NCI-H2029 (cell line): Measurements from ENCODE around the gene LGALS9B.
"Not testable (repeated sequence)": the region's sequence is repeated elsewhere in the genome, so short reads cannot be mapped to it uniquely, and the experiment has no call there.

Experiments used
- DNase-seq: peaks from one replicate; lab custom pipeline; 2025; lab: John Stamatoyannopoulos, UW

LGALS9B gene

DNA sequence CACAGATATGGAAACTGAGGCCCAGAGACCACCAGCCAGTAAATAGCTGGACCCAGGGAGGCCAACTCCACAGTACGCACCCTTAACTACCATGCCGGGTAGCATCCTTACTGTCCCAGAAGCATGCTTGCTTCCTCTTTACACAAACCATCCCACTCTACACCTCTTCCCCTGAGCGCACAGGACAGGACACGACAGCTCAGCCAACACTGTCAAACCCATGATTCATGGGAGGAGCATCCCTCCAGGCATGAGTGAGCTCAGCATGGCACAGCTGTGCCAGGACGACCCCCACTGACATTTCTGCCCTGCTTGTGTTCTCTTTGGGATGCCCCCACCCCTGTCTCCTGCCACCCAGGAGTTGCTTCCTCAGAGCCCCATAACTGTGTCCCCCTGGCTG, 340 bp downstream of the LGALS9B start:
- DNase-seq, result not testable (repeated sequence)

DNA sequence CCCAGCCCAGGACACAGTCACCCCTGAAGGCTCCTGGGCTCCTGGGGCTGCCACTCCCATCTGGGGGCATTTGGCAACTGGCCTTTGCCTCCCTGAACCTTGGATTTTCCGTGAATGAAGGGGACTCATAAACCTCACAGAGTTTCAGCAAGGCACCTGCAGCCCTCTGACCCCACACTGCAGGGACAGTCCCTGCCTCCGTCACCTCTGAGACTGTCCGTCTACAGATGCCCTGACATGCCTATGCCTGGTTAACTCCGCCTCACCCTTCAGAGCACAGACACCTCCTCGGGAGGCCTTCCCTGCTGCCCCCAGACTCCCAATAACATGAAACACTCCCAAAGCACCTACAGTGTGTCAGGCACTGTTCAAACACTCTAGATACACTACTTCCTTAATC, 786 bp downstream of the LGALS9B start:
- not testable (repeated sequence) for DNase-seq

DNA sequence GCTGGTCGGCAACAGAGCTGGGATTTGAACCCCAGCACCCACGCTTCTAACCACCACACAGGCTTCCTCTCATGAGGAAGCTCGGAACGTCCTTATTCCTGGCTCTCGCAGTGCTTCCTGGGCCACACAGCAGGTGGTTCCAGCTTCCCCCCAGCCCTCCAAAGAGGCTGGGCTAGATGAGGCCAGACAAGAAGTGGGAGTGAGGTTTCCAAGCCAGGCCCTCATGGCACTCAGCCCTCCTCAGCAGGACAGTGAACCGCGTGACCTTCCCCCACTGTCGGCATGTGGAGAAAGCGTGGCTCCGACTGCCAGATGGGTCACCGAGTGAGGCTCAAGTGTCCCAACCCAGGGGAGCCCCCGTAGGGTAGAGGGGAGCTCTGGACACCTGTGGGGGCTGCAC, 1.8 kb downstream of the LGALS9B start:
- DNase-seq, result not testable (repeated sequence)

DNA sequence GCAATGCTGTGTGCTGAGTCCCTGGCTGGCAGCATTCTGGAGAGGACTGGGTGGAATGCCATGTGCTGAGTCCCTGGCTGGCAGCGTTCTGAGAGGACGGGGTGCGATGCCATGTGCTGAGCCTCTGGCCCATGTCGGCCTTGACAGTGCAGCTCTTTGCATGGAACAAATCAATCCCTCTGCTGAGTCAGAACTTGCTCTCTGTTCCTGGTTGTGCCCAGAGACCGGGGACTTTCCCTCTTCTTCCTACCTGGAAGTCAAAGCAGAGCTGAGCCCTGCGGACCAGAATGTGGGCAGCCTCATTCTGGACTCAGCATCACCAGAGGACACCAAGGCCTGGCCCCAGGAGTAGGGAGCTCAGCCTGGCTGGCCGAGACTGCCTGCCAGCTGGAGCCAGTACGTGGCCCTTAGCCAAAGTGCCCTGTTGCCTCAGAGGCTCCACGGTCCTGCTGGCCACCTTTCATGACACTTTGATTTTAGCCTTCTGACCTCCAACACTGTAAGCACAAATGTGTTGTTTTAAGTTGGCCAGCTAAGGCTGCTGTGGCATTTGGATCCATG, 2.4 kb downstream of the LGALS9B start:
- DNase-seq, result not testable (repeated sequence)

DNA sequence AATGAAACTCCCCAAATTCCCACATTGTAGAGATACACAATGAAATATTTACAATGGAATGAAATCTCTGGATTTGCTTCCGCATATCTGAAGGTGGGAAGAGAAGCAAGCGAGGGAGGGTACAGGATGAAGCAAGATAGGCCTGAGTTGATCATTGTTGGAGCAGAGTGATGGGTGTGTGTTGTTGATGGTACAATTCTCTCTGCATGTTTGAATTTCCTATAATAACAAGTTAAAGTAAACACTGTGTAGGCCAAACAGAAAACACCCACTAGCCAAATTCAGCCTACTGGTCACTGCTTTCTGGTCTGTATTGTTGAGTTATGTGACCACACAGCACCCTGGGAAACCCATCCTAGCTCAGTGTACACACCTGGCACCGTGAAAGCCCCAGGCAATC, 5.2 kb downstream of the LGALS9B start:
- not testable (repeated sequence) for DNase-seq

DNA sequence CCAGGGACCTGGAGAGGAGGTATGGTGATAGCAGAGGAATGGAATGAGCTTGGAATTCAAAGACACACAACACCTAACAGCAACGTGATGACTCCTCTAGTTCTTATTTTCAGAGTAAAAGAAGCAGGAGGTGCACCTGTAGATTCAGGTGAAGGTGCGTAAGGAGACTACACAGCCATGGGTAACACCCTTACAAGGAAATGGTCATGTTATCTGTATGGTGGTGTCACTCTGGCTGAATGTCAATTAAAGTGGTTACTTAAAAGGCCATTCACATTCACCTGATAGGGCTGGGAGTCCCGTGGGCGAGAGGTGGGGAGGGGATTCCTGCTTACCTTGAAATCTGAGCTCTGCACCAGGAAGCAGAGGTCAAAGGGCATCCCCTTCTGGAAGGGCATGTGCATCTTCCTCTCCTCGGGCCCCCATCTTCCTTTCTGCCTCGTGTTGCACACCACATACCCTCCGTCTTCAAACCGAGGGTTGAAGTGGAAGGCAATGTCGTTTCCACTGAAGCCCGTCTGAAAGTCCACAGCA, 9.4 kb downstream of the LGALS9B start:
- not testable (repeated sequence) for DNase-seq

GRCh38 chr17:20455106-20455505, 12.2 kb downstream of the LGALS9B start:
- not testable (repeated sequence) for DNase-seq

DNA sequence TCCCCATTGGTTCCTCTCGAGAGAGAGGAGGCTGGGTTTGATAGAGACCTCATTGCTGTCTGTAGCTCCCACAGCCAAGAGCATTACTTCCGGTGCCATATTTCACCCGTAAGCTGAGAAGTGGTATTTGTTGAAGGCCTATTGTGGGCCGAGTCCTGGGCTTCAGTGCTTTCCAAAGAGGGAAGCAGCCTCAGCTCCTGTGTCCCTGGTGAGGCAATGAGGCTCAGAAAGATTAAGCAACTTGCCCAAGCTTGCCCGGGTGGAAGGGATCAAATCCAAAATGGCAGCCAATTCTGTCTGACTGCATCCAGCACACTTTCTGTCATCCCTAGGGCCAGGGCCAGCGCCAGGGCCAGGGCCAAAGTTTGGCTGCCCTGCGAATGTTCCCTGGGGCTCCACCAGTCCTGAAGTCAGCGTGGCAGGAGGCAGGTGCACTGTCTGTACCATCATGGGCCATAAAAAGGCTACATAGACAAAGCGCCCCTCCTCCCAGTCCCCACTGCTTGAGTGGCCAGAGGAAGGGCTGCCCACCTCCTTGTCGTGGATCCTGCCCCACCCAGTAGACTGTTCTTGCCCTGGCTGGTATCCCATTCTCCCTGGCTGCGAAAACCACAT, 13.4 kb downstream of the LGALS9B start:
- DNase-seq, result not testable (repeated sequence)

DNA sequence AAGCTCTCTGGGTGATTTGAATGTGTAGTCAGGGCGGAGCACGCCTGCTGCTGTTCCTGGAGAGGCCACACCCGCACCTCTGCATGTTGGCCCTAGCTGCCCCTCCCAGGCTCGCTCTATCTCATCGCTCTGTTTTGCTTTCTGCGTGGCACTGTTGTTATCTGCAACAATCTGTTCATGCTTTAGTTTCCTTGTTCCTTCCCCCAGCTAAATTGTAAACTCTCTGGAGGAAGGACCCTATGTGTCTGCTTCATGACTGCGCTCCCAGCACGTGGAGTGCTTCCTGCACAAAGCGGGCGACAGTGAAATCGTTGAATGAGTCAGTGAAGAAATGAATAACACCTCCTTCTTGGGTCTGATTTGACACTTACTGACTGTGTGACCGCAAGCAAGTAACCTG, 16.5 kb downstream of the LGALS9B start:
- not testable (repeated sequence) for DNase-seq

DNA sequence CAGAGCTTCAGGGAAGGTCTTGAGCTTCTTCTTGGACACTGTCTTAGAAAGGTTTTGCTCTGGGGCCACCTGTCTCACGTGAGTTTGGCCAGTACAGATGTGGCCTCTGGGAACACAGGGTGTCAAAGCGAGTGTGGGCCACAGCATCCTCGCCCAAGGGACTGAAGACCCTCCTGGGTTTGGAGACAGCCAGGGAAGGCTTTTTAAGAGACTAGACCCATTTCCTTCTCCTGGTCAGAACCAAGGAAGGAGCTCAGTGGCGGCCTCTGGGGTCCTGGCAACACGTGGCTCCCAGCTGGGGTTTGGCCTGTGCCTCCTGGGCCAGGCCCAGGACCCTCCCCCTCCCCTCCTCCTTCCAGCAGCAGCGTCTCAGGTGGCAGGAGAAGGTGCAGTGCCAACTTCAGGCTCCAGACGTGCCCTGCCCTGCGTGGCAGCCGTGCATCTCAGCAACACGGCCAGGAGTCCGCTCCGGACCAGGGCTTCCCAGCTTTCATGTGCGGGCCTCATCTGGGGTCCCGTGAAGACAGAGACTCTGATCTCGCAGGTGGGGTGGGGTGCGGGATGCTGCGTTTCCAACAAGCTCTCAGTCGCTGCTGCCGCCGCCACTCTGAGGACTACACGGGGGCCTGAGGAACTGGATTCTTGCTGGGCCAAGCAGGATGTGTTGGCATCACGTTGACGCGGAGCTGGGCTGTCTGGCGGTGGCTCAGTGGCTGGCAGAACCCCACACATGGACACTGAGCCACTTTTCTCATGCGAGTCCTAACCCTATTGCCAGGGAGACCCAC, 19.6 kb downstream of the LGALS9B start:
- not testable (repeated sequence) for DNase-seq

- DNase-seq, result not testable (repeated sequence)
These were observed 20.4 kb downstream of the LGALS9B start for GRCh38 chr17:20446895-20447294.

GRCh38 chr17:20444581-20445236, 22.6 kb downstream of the LGALS9B start:
- not testable (repeated sequence) for DNase-seq

DNA sequence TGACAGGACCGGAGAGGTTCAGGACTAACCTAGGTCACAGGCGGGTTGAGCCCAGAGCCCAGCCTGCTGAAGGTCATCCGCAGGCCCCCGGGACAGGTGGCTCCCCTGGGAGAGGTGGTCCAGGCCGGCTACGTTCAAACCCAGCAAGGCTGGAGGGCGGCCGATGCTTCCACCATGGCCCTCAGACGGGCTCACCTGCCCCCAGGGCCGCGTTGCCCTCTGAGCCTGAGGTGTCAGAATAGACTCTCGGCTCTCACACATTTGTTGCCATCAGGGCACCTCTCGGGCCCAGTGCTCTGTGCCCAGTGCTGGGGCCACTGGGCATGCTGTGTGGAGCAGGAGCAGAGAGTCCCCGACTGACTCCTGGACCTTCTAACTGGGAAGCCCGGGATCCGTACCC, 23.2 kb downstream of the LGALS9B start:
- not testable (repeated sequence) for DNase-seq

GRCh38 chr17:20443632-20444031, 23.7 kb downstream of the LGALS9B start:
- not testable (repeated sequence) for DNase-seq

DNA sequence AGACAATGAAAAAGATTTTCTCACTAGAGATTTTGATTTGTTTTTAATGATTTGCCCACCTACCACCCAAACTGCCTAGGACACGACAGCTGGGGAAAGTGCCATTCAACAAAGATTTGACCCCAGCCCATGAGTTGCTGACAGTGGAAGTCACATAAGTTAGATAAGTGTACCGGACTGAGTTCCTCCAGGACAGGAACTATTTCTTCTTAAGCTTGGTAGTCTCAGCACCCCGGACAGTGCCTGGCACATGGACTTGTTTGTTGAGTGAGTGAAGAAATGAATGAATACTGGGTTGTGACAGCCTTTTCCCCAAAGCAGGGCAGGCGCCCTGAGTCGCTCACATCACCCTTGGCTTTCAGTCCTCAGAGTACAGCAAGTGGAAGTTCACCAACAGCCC, 26.7 kb downstream of the LGALS9B start:
- not testable (repeated sequence) for DNase-seq

GRCh38 chr17:20435166-20435565, 32.2 kb downstream of the LGALS9B start:
- DNase-seq, result not testable (repeated sequence)

GRCh38 chr17:20433382-20433781, 34.0 kb downstream of the LGALS9B start:
- DNase-seq, result not testable (repeated sequence)

DNA sequence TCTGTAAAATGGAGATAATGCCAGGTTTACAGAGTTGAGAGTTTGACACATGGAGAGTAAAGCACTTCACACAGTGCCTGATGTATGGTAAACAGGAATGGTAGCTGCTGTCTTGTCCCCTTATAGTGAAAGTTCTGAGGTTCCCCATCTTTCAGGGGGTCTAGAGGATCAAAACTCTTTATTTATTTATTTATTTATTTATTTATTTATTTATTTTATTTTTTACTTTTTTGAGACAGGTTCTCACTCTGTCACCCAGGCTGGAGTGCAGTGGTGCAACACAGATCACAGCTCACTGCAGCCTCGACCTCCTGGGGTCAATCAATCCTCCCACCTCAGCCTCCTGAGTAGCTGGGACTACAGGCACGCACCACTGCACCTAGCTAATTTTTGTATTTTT, 40.1 kb downstream of the LGALS9B start:
- DNase-seq, result not testable (repeated sequence)

DNA sequence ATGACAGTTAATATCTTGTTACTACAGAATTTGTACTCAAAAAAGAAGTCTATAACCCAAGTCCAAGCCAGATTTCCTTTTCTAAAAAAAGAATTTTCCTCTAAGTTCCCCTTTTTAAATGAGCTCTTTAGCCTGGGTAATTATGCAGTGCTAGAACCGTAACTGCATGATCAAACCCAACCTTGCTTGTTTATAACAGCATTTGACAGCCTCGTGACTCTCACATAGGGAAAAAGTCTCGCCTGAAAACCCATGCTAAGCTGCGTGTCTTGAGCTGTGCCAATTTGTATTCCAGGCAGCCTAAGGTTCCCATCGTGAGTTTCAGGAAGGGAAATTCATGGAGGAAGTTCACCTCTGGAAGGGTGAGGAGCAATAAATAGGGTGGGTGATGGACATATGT, 44.5 kb downstream of the LGALS9B start:
- not testable (repeated sequence) for DNase-seq

DNA sequence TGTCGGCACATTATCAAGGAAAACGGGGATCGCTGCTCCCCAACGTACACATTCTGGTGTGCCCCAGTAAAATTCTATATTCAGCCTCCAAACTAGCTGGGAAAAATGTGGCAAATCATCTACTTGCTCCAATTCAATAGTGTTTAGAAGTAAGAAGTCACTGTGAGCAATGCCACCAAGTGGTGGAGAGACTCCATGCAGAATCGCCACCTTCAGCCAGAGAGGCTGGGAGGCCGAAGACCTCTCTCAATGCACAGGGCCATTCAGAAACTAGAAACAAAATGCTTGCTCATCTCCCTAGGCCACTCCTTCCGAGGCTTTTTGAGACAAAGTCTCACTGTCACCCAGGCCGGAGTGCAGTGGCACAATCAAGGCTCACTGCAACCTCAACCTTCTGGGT, 48.5 kb downstream of the LGALS9B start:
- not testable (repeated sequence) for DNase-seq

- DNase-seq, result not testable (repeated sequence)
These were observed 49.8 kb downstream of the LGALS9B start for GRCh38 chr17:20417492-20418080.

GRCh38 chr17:20416381-20416911, 50.9 kb downstream of the LGALS9B start:
- DNase-seq, result not testable (repeated sequence)
